MG63 (cell line): ENCODE measurements around the gene ESPN. TPM values are rescaled to one million over a fixed set of nuclear protein-coding genes. Genes with fewer than 3 reads are reported as not detected.

ENCODE experiments used
- DNase-seq: peaks from one replicate; pipeline ENCODE4 v3.0.0-alpha.2; 2020
- H3K27me3 ChIP-seq: fragments of 250-450 bp; sonication (Bioruptor Pico); 2 replicates; pipeline ENCODE4 v1.5.1; 2020; ENCODE audit warnings: mild to moderate bottlenecking, moderate library complexity
- H3K36me3 ChIP-seq: fragments of 250-450 bp; sonication (Bioruptor Pico); 2 replicates; pipeline ENCODE4 v1.5.1; 2020; ENCODE audit warnings: mild to moderate bottlenecking, moderate library complexity
- H3K4me3 ChIP-seq: fragments of 250-450 bp; sonication (Bioruptor Pico); 2 replicates; pipeline ENCODE4 v1.5.1; 2020; ENCODE audit warnings: mild to moderate bottlenecking, moderate library complexity
- H3K9me3 ChIP-seq: fragments of 250-450 bp; sonication (Bioruptor Pico); 2 replicates; pipeline ENCODE4 v1.5.1; 2020; ENCODE audit warnings: mild to moderate bottlenecking, moderate library complexity
- total RNA-seq: library from RNA; depleted of rRNA; stranded (reverse); fragments of >200 nt; shearing (Covaris generic); gene quantifications from 2 replicates; pipeline ENCODE4 v1.2.3, GENCODE V29; 2014; ENCODE audit warnings: low replicate concordance

ESPN gene
- total RNA-seq, 1 experiment from 2014 or later = not detected

- Histone ChIP-seq H3K27me3 (no peaks in the 10 kb centered on the region), H3K4me3 (no peak overlapping the region), H3K9me3 (no peaks in the 10 kb centered on the region), H3K36me3 (no peaks in the 10 kb centered on the region)
- DNase-seq = no peak
Measured at GRCh38 chr1:6465461-6466005, 41.0 kb downstream of the ESPN start.

- Histone ChIP-seq H3K9me3 (no peaks in the 10 kb centered on the region), H3K36me3 (no peaks in the 10 kb centered on the region), H3K4me3 (no peak within 1 kb of the TSS), H3K27me3 (no peaks in the 10 kb centered on the region)
- DNase-seq = no peak
Measured at GRCh38 chr1:6466023-6466422, 41.4 kb downstream of the ESPN start, which contains the start of gene TNFRSF25. TSS of gene TNFRSF25 (minus strand) at chr1:6466173. CDS start at chr1:6466107, 66 bp downstream.

- no peak overlapping the region for H3K4me3 ChIP-seq
- H3K36me3 ChIP-seq = no peaks in the 10 kb centered on the region
- no peak for DNase-seq
- no peaks in the 10 kb centered on the region for H3K27me3 ChIP-seq
- no peaks in the 10 kb centered on the region for H3K9me3 ChIP-seq
Measured at GRCh38 chr1:6466751-6467150, 42.2 kb downstream of the ESPN start.

GRCh38 chr1:6467224-6467623 is 42.6 kb downstream of the ESPN start:
- no peak for DNase-seq
- H3K4me3 ChIP-seq = no peak overlapping the region
- H3K36me3 ChIP-seq = no peaks in the 10 kb centered on the region
- no peaks in the 10 kb centered on the region for H3K27me3 ChIP-seq
- no peaks in the 10 kb centered on the region for H3K9me3 ChIP-seq

- no peaks in the 10 kb centered on the region for H3K27me3 ChIP-seq
- no peaks in the 10 kb centered on the region for H3K36me3 ChIP-seq
- H3K4me3 ChIP-seq = no peak overlapping the region
- no peaks in the 10 kb centered on the region for H3K9me3 ChIP-seq
- no peak for DNase-seq
Measured at GRCh38 chr1:6467744-6468688, 43.4 kb downstream of the ESPN start.

- Histone ChIP-seq H3K36me3 (no peaks in the 10 kb centered on the region), H3K4me3 (no peak overlapping the region), H3K9me3 (no peaks in the 10 kb centered on the region), H3K27me3 (no peaks in the 10 kb centered on the region)
- DNase-seq = no peak
Measured at GRCh38 chr1:6468729-6469461, 44.3 kb downstream of the ESPN start.

- H3K36me3 ChIP-seq = no peaks in the 10 kb centered on the region
- H3K4me3 ChIP-seq = no peak overlapping the region
- no peaks in the 10 kb centered on the region for H3K9me3 ChIP-seq
- H3K27me3 ChIP-seq = no peaks in the 10 kb centered on the region
- no peak for DNase-seq
Measured at GRCh38 chr1:6470132-6471085, 45.8 kb downstream of the ESPN start.

GRCh38 chr1:6471086-6471969 is 46.8 kb downstream of the ESPN start:
- DNase-seq = no peak
- Histone ChIP-seq H3K4me3 (no peak overlapping the region), H3K9me3 (no peaks in the 10 kb centered on the region), H3K36me3 (no peaks in the 10 kb centered on the region), H3K27me3 (no peaks in the 10 kb centered on the region)

GRCh38 chr1:6471970-6472368 is 47.4 kb downstream of the ESPN start:
- no peak for DNase-seq
- H3K9me3 ChIP-seq = no peaks in the 10 kb centered on the region
- H3K4me3 ChIP-seq = no peak overlapping the region
- no peaks in the 10 kb centered on the region for H3K27me3 ChIP-seq
- no peaks in the 10 kb centered on the region for H3K36me3 ChIP-seq

GRCh38 chr1:6472391-6472790 is 47.8 kb downstream of the ESPN start:
- no peaks in the 10 kb centered on the region for H3K9me3 ChIP-seq
- H3K27me3 ChIP-seq = no peaks in the 10 kb centered on the region
- no peaks in the 10 kb centered on the region for H3K36me3 ChIP-seq
- DNase-seq = no peak
- H3K4me3 ChIP-seq = no peak overlapping the region

- no peak for DNase-seq
- Histone ChIP-seq H3K4me3 (no peak overlapping the region), H3K27me3 (no peaks in the 10 kb centered on the region), H3K9me3 (no peaks in the 10 kb centered on the region), H3K36me3 (no peaks in the 10 kb centered on the region)
Measured at GRCh38 chr1:6473156-6473555, 48.6 kb downstream of the ESPN start.

- Histone ChIP-seq H3K4me3 (no peak overlapping the region), H3K27me3 (no peaks in the 10 kb centered on the region), H3K36me3 (no peaks in the 10 kb centered on the region), H3K9me3 (no peaks in the 10 kb centered on the region)
- no peak for DNase-seq
Measured at GRCh38 chr1:6473974-6474814, 49.6 kb downstream of the ESPN start.

- no peaks in the 10 kb centered on the region for H3K9me3 ChIP-seq
- no peaks in the 10 kb centered on the region for H3K36me3 ChIP-seq
- DNase-seq = no peak
- H3K4me3 ChIP-seq = no peak overlapping the region
- H3K27me3 ChIP-seq = no peaks in the 10 kb centered on the region
Measured at GRCh38 chr1:6474815-6475282, 50.3 kb downstream of the ESPN start.

- H3K27me3 ChIP-seq = no peaks in the 10 kb centered on the region
- H3K9me3 ChIP-seq = no peaks in the 10 kb centered on the region
- no peak overlapping the region for H3K4me3 ChIP-seq
- H3K36me3 ChIP-seq = no peaks in the 10 kb centered on the region
- DNase-seq = peak; percentile 39
Measured at GRCh38 chr1:6475381-6476133, 51.0 kb downstream of the ESPN start.
